Transverse colon (tissue), 4 donors: ENCODE data around the gene SKIC3.

Experiments used
- EP300 ChIP-seq: sonication (generic); formaldehyde crosslinking; IDR thresholded peaks from one replicate; pipeline ENCODE4 v1.6.1; 2017; ENCODE audit warnings: antibody characterized with exemption, low read depth
- POLR2A ChIP-seq: fragments of 450-650 bp; IDR thresholded peaks from one replicate; pipeline ENCODE4 v1.6.1; 2016; ENCODE audit warnings: antibody characterized with exemption, mild to moderate bottlenecking, moderate library complexity
- POLR2AphosphoS5 ChIP-seq, 3 donors: sonication (generic); formaldehyde crosslinking; IDR thresholded peaks; one replicate each; pipeline ENCODE4 v1.6.1; 2016; ENCODE audit warnings: antibody characterized with exemption in 3 of 3
- TF ChIP-seq, protein P1 (sequence below), 5 experiments: fragments of 200-600 bp in 3 of 5; fragments of 450-650 bp in 2 of 5; sonication (generic) in 3 of 5; IDR thresholded peaks; 1 replicate in 2 of 5; 2 replicates in 3 of 5; pipeline ENCODE4 v1.5.1; 2016 to 2017; ENCODE audit warnings: antibody characterized with exemption in 5 of 5, inconsistent platforms in 3 of 5, mild to moderate bottlenecking in 2 of 5, moderate library complexity in 1 of 5

DNA sequence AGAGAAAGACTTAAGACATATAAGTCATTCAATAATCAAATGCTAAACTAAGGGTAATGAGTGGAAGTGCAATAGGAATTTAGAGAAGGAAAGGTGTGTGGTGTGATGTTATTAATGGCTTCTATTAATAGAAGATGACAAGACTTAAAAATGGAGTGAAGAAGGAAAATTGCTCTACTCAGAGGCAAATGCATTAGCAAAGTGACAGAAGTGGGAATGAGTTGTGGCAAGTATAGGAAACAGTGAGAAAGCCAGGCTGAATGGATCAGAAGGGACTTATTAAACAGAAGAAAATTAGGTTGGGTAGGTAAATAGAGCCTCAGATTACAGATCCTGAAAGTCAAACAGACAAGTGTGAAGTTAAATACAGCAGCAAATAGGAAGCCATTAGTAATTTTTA, 5.7 kb downstream of the SKIC3 start:
- TF ChIP-seq POLR2A (no peak), POLR2AphosphoS5 (IDR thresholded peaks at IDR 0.05) (no peak), EP300 (no peak)
- TF ChIP-seq, protein P1, sequence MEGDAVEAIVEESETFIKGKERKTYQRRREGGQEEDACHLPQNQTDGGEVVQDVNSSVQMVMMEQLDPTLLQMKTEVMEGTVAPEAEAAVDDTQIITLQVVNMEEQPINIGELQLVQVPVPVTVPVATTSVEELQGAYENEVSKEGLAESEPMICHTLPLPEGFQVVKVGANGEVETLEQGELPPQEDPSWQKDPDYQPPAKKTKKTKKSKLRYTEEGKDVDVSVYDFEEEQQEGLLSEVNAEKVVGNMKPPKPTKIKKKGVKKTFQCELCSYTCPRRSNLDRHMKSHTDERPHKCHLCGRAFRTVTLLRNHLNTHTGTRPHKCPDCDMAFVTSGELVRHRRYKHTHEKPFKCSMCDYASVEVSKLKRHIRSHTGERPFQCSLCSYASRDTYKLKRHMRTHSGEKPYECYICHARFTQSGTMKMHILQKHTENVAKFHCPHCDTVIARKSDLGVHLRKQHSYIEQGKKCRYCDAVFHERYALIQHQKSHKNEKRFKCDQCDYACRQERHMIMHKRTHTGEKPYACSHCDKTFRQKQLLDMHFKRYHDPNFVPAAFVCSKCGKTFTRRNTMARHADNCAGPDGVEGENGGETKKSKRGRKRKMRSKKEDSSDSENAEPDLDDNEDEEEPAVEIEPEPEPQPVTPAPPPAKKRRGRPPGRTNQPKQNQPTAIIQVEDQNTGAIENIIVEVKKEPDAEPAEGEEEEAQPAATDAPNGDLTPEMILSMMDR (IDR thresholded peaks at IDR 0.05), result no peak
